GM12801 (cell line): ENCODE measurements around the gene WNK4.

ENCODE experiments used
- TF ChIP-seq, protein P1 (sequence below): IDR thresholded peaks from one replicate; pipeline ENCODE4 v1.5.1; 2011; ENCODE audit warnings: control low read depth; ENCODE audit not compliant: insufficient read length; ENCODE audit errors: extremely low read depth

The WNK4 gene

DNA sequence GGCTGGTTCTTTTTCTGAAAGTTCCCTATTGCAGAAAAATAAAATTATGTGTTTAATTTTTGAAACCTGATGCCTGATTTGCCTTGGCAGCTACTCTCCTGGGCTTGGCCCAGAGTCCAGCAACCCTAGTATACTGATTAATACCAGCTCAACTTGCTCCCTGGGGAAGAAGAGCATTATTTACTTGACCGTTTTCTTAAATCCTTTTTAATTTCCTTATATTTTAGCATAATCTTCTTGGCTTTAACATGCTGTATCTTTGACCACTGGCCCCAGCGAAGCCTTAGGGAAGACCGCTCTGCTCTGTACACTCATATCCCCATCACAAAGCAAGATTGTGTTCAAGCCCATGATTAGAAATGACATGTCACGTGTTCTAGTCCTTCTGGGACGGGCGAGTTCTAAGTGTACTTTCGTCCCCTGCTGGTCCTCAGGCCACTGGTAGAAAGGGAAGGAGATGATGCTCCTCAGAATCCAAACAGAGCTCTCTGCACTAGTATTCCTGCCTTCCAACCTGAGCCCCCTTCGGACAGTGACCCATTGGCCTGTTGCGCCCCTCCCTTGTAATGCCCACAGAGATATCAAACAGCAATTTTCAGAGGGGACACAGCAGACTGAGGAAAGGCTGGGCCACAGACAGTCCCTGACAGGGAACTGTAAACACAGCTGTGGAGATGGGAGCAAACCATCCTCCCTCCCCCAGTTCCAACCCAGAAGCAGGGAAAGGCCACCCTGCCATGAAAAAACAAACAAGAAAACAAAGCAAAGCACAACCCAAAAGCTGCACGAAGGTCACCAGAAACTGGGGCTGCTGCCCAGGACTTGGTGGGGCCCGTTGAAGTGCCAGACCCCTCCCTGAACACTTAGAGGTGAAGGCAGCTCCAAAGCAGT, 31.3 kb upstream of the WNK4 start:
- TF ChIP-seq, protein P1, sequence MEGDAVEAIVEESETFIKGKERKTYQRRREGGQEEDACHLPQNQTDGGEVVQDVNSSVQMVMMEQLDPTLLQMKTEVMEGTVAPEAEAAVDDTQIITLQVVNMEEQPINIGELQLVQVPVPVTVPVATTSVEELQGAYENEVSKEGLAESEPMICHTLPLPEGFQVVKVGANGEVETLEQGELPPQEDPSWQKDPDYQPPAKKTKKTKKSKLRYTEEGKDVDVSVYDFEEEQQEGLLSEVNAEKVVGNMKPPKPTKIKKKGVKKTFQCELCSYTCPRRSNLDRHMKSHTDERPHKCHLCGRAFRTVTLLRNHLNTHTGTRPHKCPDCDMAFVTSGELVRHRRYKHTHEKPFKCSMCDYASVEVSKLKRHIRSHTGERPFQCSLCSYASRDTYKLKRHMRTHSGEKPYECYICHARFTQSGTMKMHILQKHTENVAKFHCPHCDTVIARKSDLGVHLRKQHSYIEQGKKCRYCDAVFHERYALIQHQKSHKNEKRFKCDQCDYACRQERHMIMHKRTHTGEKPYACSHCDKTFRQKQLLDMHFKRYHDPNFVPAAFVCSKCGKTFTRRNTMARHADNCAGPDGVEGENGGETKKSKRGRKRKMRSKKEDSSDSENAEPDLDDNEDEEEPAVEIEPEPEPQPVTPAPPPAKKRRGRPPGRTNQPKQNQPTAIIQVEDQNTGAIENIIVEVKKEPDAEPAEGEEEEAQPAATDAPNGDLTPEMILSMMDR = no peak

GRCh38 chr17:42750739-42751344, 29.6 kb upstream of the WNK4 start:
- TF ChIP-seq, protein P1 = no peak

DNA sequence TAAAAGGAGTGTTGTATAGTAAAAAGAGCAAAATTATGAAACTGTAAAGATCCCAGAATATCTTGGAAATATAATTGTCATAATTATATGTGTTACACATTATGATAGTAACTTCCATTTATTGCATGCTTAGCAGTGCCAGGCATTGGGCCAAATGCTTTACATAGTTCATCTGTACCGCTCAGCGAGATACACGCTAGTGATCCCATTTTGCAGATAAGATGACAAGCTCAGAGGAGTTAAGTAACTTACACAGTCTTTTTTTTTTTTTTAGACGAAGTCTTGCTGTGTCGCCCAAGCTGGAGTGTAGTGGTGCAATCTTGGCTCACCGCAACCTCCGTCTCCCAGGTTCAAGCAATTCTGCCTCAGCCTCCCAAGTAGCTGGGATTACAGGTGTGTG, 28.8 kb upstream of the WNK4 start:
- TF ChIP-seq, protein P1 = no peak

DNA sequence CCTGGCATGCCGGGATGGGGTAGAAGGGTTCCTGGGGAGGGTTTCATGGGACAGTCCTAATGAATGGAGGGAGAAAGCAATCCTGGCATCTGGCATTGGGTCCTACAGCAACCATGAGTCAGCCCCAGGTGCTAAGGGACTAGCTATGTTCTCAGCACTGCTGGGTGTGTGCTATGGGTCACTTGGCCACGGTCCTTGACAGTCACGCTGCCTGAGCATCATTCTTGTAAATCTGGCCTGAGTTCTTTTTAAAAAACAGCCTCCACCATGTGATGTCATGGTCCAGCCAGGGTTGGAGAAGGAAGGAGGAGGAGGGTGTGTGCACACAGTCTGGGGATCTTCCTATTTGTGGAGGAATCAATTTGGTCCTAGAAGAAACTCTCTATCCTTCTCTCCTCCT, 25.6 kb upstream of the WNK4 start:
- TF ChIP-seq, protein P1 = no peak

GRCh38 chr17:42759982-42760651, 20.3 kb upstream of the WNK4 start:
- TF ChIP-seq, protein P1 = no peak

- TF ChIP-seq, protein P1 = no peak
Measured at GRCh38 chr17:42760652-42761581, 19.5 kb upstream of the WNK4 start, which contains the start of gene RAMP2. TSS of gene RAMP2 (plus strand) at chr17:42761227. CDS start at chr17:42761262, 35 bp downstream.
